ENCODE data around the gene EIF4A3. TPM values are rescaled to one million over a fixed set of nuclear protein-coding genes. Genes with fewer than 3 reads are reported as not detected.

Gene EIF4A3
- total RNA-seq, 1 donor from 2014 or later = 78.9 TPM

- DNase-seq (ENCODE audit: low spot score in 2 of 2) = no peak
These were observed 23.1 kb downstream of the EIF4A3 start for GRCh38 chr17:80123791-80124190.

GRCh38 chr17:80122926-80123505 lies 23.9 kb downstream of the EIF4A3 start:
- DNase-seq (ENCODE audit: low spot score in 2 of 2) = no peak
- no peak for TF ChIP-seq CTCF (IDR thresholded peaks at IDR 0.05)
- Histone ChIP-seq H3K4me1 (no peaks in the 10 kb centered on the region), H3K27me3 (no peaks in the 10 kb centered on the region), H3K9me3 (no peaks in the 10 kb centered on the region), H3K27ac (no peak overlapping the region), H3K36me3 (peaks cover 0 to 7% of the 10 kb centered on the region in 2 donors), H3K4me3 (no peak overlapping the region)
- intact Hi-C loops (cut with DNase I) = no loop called here

More at GRCh38 chr17:80123791-80124190, 23.1 kb downstream of the EIF4A3 start:
- Histone ChIP-seq H3K4me3 (no peak overlapping the region), H3K4me1 (no peaks in the 10 kb centered on the region), H3K27me3 (no peaks in the 10 kb centered on the region), H3K9me3 (no peaks in the 10 kb centered on the region), H3K27ac (no peak overlapping the region), H3K36me3 (peaks cover 0 to 3% of the 10 kb centered on the region in 2 donors)
- TF ChIP-seq CTCF (IDR thresholded peaks at IDR 0.05) = no peak
- intact Hi-C loops (cut with DNase I) = no loop called here

GRCh38 chr17:80122026-80122575 lies 24.8 kb downstream of the EIF4A3 start:
- Histone ChIP-seq H3K4me1 (no peaks in the 10 kb centered on the region), H3K27me3 (no peaks in the 10 kb centered on the region), H3K4me3 (no peak overlapping the region), H3K9me3 (no peaks in the 10 kb centered on the region), H3K36me3 (peaks cover 0 to 7% of the 10 kb centered on the region in 2 donors), H3K27ac (no peak overlapping the region)
- TF ChIP-seq CTCF (IDR thresholded peaks at IDR 0.05) = no peak
- intact Hi-C loops (cut with DNase I) = no loop called here
- no peak for DNase-seq (ENCODE audit: low spot score in 2 of 2)

- no peak for TF ChIP-seq CTCF (IDR thresholded peaks at IDR 0.05)
- Histone ChIP-seq H3K36me3 (peaks cover 0 to 7% of the 10 kb centered on the region in 2 donors), H3K4me3 (no peak overlapping the region), H3K27ac (no peak overlapping the region), H3K9me3 (no peaks in the 10 kb centered on the region), H3K4me1 (no peaks in the 10 kb centered on the region), H3K27me3 (no peaks in the 10 kb centered on the region)
- intact Hi-C loops (cut with DNase I) = no loop called here
- DNase-seq (ENCODE audit: low spot score in 2 of 2) = no peak
These were observed 27.1 kb downstream of the EIF4A3 start for GRCh38 chr17:80119839-80120238.

GRCh38 chr17:80119271-80119791 lies 27.6 kb downstream of the EIF4A3 start:
- H3K27me3 ChIP-seq = no peaks in the 10 kb centered on the region
- no peak for TF ChIP-seq CTCF (IDR thresholded peaks at IDR 0.05)
- H3K9me3 ChIP-seq = no peaks in the 10 kb centered on the region
- H3K27ac ChIP-seq = no peak overlapping the region
- H3K4me3 ChIP-seq = no peak overlapping the region
- H3K36me3 ChIP-seq = peaks cover 0 to 7% of the 10 kb centered on the region in 2 donors
- no peak for DNase-seq (ENCODE audit: low spot score in 2 of 2)
- intact Hi-C loops (cut with DNase I) = no loop called here
- no peaks in the 10 kb centered on the region for H3K4me1 ChIP-seq
